HG02798 (cell line): Measurements from ENCODE around the gene STPG2.

Experiments used
- ATAC-seq: cut with Tn5 transposase; IDR thresholded peaks from one replicate; pipeline ENCODE4 v1.9.1; 2021; ENCODE audit warnings: mild to moderate bottlenecking; ENCODE audit not compliant: unreplicated experiment, poor library complexity

STPG2 gene

DNA sequence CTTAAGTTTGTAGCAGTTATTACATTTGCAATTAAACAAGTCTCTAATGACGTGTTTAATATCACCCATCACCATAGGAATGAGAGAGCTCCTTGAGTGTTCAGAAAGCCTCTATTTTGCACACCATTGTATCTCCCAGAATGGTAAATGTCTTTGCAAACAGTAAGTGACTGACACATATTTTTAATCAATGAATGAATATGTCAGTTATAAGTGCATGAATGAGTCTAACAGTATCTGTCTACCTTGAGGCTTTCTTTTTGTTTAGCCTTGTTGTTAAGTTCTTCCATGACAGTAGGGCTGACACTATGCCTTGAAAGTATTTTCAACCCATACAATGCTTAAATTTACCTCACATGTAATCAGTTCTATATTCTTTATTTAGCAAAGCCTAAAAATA, 292.2 kb downstream of the STPG2 start:
- ATAC-seq: no peak

DNA sequence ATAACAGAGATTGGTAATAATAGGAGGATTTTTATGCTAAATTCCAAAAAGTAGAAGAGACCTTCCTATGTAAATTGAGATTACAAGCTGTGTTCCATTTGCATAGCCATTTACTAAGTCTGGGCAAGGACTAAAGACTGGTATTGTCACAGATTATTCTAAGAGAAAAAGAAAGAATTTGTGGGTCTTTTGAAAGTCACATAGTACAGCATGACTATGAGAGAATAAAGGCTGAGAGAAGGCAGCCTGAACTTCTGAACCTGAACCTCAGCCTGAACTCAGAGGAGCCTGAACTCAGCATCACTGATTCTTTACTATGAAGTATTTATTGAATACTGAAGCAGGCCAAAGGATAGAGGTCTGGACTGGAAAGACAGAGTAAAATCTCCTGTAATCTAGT, 297.5 kb downstream of the STPG2 start:
- no peak for ATAC-seq

DNA sequence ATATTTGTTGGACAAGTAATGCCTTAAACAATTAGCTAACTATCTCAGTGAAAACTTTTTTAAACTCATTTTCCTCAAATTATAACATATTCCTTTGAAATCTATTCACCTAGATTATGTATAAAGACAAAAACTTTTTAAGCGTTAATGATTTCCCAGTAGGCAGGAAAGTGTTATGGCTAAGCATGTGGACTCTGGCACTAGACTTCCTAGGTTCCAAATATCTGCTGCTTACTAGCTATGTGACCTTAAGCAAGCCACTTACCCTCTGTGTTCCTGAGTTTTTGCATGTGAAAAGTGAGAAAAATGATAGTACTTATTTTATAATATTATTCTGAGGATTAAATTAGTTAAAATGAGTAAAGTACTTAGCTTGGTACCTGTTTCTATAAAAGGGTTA, 301.8 kb downstream of the STPG2 start:
- ATAC-seq: no peak

DNA sequence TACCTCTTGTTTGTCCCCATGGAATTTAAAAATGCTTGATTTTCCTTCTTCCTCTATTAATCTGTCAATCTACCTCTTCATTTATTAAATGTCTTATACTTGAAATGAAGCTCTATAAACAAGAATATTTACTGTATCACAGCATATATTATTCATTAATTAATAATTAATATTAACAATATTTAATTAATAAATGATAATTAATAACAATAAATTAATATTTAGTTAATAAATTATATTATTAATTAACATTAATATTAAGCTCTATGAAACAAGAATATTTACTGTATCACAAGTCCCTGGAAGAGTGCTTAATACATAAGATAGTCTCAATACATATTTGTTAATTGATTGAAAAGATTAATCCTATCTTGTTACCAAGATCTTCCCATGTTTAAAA, 306.6 kb downstream of the STPG2 start:
- ATAC-seq: no peak

DNA sequence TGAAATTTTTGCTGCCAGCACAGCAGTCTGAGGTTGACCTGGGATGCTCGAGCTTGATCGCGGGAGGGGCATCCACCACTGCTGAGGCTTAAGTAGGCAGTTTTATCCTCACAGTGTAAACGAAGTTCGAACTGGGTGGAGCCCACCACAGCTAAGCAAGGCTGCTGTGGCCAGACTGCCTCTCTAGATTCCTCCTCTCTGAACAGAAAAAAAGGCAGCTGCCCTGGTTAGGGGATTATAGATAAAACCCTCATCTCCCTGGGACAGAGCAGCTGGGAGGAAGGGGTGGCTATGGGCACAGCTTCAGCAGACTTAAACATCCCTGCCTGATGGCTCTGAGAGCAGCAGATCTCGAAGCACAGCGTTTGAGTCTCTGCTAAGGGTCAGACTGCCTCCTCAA, 314.6 kb downstream of the STPG2 start:
- ATAC-seq: no peak

DNA sequence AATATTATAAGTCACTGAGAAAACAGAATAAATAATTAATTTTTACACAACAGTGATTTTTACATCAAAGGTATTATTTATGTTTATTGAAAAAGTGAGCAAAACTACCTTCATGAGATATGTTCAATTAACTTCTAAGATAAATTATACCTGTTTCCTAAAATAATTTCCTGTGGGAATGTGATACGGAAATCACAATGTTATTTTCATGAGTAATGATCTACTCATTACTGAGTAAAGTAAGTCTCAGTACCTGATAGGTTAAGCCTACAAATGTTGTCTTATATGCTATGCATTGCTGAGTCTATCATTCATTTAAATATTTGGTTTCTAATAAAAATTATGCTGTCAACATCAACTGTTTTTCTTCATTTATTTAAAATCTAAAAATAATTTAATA, 324.0 kb downstream of the STPG2 start:
- no peak for ATAC-seq

DNA sequence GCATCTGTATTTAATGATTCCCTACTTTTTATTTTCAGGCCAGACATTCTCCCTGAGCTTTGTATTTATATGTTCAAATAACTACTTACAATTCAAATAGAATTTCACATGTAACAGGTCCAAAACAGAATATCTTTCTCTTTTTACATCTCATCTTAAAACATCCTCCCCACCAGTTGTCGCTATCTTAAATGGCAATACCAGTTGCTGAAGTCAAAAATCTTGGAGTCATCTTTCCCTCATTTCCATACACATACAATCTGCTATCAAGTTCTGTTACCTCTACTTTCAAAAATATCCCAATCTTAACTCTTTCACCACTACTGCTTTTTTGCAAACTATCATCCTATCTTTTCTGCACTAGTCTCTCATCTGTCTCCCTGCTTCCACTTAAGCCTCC, 330.5 kb downstream of the STPG2 start:
- ATAC-seq: no peak

DNA sequence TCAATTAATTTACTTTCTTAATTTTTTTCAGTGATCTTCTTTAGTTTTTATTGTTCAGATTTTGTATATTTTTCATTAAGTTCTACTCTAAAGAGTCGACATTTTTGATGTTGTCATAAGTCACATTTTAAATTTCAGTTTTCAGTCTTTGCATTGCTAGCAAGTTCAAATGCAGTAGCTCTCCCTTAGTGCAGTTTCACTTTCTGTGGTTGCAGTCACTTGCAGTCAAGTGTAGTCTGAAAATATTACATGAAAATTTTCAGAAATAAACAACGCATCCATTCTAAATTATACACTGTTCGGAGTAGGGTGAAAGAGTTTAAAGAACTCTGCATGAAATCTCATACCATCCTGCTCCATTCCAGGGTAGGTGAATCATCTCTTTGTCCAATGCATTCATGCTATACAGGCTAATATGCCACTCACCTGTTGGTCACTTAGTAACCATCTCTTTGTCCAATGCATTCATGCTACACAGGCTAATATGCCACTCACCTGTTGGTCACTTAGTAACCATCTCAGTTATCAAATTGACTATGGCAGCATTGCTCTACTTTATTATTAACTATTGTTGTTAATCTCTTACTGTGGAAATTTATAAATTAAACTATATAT, 356.9 kb downstream of the STPG2 start:
- ATAC-seq: no peak

DNA sequence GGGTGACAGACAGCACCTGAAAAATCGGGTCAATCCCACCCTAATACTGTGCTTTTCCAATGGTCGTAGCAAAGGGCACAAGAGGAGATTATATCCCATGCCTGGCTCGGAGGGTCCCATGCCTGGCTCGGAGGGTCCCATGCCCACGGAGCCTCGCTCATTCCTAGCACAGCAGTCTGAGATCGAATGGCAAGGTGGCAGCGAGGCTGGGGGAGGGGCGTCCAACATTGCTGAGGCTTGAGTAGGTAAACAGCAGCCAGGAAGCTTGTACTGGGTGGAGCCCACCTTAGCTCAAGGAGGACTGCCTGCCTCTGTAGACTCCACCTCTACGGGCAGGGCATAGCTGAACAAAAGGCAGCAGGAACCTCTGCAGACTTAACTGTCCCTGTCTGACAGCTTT, 365.1 kb downstream of the STPG2 start:
- no peak for ATAC-seq

DNA sequence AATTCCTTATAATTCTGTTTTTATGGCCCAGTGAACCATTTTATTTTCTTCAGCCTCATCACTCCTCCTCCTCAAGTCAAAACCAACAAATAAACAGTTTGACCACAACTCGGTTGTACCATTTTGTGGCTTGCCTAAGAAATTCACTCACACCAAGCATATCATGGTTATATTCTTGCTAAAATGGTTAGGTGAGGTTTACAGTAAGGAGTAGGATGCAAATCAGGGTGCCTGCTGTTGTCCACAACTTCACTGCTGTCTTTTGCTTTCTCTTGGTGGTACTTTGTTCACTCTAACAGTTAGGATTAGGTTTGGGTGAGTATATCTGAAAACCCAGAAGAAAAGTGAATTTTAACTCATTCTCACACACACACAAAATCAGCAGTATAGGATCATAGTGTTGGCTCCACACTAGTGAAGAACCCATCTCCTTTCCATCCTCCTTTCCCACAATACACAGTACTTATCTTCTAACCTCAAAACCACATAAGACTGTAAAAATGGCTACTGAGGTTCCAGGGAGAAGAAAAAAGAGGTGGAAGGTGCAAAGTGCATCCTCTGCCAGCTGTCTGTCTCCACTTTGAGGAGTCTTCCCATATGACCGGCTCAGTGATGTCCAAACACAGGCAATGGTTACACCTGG, 368.8 kb downstream of the STPG2 start:
- ATAC-seq: no peak

DNA sequence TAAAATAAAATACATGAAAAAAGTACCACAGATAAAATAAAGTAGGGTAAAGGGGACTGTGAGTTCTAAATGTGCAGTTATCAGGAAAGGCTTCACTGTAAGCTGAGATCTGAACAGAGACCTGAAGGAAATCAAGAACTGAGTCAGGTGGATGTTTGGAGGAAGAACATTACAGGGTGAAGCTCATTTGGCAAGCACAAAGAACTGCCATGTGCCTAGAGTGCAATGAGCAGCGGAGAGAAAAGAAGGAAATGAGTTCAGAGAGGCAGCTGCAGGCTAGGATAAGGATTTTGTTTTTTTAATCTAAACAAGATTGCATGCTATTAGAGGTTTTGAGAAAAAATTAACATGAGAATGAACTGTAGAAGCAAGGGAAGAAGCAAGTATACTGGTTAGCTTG, 373.1 kb downstream of the STPG2 start:
- no peak for ATAC-seq

DNA sequence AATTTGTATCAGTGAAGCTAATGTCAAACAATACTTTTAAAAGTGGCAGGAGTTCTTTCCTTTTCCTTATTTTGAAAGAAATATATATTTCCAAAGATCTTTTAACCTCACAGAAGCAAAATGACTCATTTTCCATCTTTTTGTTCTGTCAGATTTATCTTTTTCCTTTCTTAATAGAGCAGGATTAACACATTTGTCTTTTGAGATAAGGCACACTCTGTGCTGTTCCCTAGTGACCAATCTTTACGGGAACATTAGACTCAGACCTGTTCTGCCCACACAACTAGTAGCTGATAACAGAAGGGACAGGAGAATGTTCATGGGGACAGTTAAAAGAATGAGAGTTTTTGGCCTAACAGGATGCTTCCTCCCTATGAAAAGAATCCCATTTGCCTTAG, 381.2 kb downstream of the STPG2 start:
- ATAC-seq: no peak

DNA sequence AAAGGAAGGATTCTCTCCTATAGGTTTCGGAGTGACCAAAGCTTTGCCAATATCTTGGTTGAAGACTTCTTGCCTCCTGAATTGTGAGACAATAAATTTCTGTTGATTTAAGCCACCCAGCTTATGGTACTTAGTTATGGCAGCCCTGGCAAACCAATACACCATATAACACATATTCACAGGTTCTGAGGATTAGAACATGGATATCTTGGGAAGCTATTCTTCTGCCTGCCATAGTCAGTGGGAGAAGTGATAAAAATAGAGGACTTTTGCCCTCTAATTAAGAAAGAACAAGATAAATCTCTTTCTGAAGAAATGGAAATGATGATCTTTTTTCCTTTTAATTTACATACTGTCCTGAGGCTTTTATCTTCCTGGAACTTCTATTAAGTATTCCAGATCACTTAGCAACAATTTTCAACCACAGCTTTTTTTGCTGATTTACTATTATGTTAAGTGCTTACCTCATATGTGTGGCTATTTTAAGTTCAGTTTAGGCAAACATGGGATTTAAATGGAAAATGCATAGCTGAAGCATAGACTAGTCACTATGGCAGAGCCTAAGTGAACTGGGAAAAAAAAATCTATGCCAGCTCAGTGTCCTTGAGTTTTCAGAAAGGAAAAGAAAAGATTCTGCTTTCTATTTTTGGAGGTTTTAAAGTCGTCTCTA, 381.7 kb downstream of the STPG2 start:
- no peak for ATAC-seq

DNA sequence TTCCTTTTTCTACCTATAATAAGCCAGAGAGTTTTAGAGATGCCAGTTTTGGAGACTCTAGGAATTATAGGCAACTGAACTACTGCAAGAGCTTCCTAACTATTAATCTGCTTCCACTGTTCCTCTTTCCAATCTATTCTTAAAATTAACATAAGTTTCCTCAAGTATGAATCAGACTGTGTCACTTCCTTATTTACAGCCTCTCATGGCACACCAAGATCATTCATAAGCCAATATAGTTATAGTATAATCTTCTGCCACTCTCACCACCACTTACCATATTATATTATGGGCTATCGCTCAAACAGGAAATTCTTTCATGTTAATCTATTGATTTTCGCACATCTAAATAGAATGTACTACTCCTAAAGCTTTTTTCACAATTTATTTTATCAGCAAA, 383.5 kb downstream of the STPG2 start:
- no peak for ATAC-seq

DNA sequence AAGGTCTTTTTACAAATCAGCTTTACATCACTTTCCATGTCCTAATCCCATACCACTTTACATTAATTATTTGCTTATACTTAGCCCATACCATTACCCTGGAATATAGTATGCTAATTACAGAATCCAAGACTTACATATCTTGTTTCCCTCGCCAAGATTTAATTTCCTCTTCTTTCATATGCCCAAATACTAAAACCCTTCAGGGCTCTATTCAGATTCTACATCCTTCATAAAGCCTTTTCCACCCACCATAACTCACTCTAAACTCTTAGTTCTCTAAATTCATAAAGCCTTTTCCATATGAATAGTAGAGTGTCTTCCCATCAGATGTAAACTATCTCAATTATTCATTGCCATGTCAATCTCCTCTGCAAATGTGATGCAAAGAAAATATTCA, 390.7 kb downstream of the STPG2 start:
- ATAC-seq: no peak

DNA sequence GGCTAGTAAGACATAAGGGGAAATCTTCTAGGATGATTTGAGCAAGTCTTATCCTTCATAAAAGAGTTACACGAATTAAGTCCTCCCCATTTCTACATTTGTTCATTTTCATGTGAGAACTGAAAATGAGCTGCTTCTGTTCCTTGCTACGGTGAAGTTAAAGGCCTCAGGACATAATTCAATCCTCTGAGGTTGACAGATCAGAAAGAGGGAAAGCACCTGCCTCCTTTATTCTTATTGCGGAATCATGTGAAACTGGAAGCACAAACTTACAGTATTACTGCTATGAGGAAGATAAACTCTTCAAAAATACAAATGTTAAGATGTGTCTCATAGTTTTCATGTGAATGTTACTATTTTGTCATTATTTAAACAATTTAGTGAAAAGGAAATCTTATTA, 395.3 kb downstream of the STPG2 start:
- ATAC-seq: no peak

DNA sequence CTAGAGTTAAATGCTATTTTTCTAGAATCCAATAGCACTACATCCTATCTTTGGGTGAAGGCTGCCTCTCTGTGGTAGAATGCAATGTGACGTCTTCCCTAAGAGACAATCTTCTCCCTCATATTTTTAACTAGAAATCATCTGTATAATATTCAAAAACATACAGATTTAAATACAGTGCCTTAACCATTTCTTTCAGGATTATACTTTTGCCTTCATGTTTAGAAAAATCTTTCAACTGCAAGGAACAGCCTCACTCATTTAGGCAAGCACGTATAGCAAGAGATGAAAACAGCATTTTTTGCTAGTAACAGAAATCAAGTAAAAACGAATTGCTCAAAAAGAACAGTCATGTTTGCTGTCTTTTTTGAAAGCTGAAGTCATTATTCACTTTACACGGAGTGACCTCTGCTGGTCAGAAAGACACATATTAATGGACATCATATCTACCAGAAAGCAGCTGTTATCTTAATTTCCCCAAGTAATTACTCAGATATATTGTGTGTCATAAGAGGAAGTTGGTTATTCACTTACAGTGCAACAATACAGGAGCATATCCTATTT, 422.3 kb downstream of the STPG2 start:
- no peak for ATAC-seq

DNA sequence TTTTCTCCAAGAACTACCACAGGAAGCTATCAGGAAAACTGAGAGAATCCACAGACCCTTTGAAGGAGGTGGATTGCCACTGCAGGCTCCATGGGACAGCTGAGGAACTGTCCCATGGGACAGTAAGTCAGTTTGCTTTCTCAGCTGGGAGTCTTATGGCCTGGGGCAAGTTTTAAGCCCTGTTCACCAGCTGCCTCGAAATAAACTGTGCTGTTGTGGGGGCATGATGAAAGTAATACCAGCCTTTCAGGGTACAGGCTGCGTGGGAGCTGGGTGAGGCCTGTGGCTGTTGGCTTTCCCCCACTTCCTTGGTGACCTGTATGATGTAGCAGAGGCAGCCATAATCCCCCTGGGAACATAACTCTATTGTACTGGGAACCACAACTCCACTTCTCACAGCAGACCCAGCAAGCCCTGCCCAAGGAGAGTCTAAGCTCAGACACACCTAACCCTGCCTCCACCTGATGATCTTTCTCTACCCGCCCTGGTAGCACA, 452.1 kb downstream of the STPG2 start:
- no peak for ATAC-seq

DNA sequence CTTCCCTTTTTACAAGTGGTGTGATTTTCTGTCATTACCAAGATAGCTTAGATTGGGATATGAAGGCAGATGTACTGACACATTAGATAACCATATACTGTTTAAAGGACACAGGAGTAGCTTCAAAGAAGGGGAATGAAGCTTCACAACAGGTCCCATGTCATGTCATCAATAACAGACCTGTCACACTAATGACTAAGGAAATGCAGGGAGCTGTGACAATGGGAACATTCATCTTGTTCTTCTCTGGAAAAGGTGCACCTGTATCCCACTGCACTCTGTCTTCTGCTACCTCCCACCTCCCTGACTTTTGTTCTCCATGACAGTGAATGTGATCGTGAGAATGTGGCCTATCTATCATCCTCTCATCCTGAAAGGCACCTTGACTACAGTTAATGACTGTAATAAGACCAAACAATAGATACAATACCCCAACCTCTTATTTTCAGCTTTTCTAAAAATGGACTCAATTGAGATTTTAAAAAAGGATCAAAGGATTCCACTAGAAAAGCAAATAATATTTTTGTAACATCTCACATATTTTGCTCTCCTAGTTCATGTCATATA, 472.5 kb downstream of the STPG2 start:
- ATAC-seq: no peak

DNA sequence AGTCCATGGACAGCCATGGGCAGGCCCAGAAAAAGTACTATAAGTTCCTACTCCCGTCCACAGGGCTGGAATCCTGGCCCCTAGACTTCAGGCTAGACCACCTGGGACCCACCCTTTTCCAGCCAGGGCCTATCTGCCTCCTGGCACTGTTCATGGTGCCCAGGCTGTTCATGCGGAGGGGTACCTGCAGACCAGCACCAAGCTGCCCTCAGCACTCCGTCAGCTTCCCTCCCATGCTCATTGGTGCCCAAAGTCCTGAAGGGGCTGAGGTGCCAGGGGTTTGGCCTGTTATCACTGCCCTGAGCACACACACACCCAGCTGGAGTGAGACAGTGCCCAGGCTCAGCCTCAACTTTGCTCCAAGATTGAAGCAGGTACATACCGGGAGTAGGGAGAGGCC, 477.7 kb downstream of the STPG2 start:
- ATAC-seq: no peak

DNA sequence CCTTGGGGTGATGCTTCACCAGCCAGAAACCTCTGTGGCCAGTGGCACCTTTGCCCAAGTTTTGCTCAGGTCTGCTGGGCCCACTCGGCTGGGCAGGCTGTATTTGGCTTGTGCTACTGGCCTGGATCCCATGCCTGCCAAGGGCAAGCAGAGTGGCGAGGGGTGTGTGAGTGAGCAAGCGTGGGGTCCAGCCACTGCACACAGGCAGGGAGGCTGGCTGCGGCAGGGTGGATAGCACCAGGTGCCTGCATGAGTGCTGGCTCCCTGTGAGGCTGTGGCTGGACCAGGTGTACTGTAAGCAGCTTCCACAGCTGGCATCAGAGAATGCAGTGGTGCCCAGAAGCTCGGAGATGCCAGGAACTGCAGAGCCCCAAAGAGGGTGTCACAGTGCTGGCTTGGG, 478.5 kb downstream of the STPG2 start:
- no peak for ATAC-seq
